H1 (cell line): ENCODE measurements around the gene YWHAE. TPM values are rescaled to one million over a fixed set of nuclear protein-coding genes. Genes with fewer than 3 reads are reported as not detected.

Experiments
- EP300 ChIP-seq, 2 experiments: IDR thresholded peaks; 1 replicate in 1 of 2; 2 replicates in 1 of 2; pipeline ENCODE4 v1.6.1; 2011 to 2012; ENCODE audit warnings: low read depth in 2 of 2, low read length in 2 of 2, mild to moderate bottlenecking in 2 of 2, borderline replicate concordance in 1 of 2, inconsistent platforms in 1 of 2, moderate library complexity in 1 of 2
- FOSL1 ChIP-seq: IDR thresholded peaks from 2 replicates; pipeline ENCODE4 v1.6.1; 2011; ENCODE audit warnings: mild to moderate bottlenecking, low read depth, low read length, moderate library complexity; ENCODE audit not compliant: insufficient read depth
- HDAC6 ChIP-seq: IDR thresholded peaks from one replicate; pipeline ENCODE4 v1.7.1; 2012; ENCODE audit warnings: low read depth, mild to moderate bottlenecking, inconsistent platforms, low read length, moderate library complexity
- KDM5A ChIP-seq: fragments of 200-600 bp; IDR thresholded peaks from 2 replicates; pipeline ENCODE4 v1.7.1; 2012; ENCODE audit warnings: mild to moderate bottlenecking, low read length, inconsistent platforms, mixed read lengths
- MAFK ChIP-seq: IDR thresholded peaks from 2 replicates; pipeline ENCODE4 v1.6.1; 2012; ENCODE audit warnings: low read depth, mild to moderate bottlenecking, improper control_type of control experiment, low read length
- RXRA ChIP-seq: IDR thresholded peaks from 2 replicates; pipeline ENCODE4 v1.6.1; 2011; ENCODE audit warnings: low read depth, mild to moderate bottlenecking, low read length, moderate library complexity; ENCODE audit not compliant: insufficient read depth
- SUZ12 ChIP-seq: fragments of 200-600 bp; sonication (generic); IDR thresholded peaks from 2 replicates; pipeline ENCODE4 v1.6.1; 2012; ENCODE audit warnings: mild to moderate bottlenecking, inconsistent platforms, low read length, moderate library complexity, mixed read lengths
- TAF7 ChIP-seq: optimal IDR thresholded peaks from 2 replicates; pipeline ENCODE3; 2011; ENCODE audit warnings: low read depth, mild to moderate bottlenecking, inconsistent platforms, low read length, moderate library complexity, borderline replicate concordance
- polyA plus RNA-seq, 7 experiments: library from polyadenylated mRNA; depleted of rRNA in 3 of 7; stranded (reverse) in 5 of 7; unstranded in 2 of 7; fragments of >200 nt in 5 of 7; fragments of 200-250 nt in 2 of 7; gene quantifications; 1 replicate in 5 of 7; 2 replicates in 1 of 7; 4 replicates in 1 of 7; pipeline versions ENCODE4 v1.2.1 to v1.2.3, GENCODE V29; 2011 to 2013; ENCODE audit warnings: missing spikeins in 2 of 7, mixed read lengths in 2 of 7
- total RNA-seq: library from RNA; stranded (reverse); fragmentation: NEBNext Ultra II Directional; extraction: Animal tissue kit (Norgen Biotek cat#: 25700); gene quantifications from 2 replicates; pipeline ENCODE4 v1.2.1, GENCODE V29; 2021

Gene YWHAE
- total and polyA plus RNA-seq, 2 of the 8 experiments (the other 6 are each of a cell fraction or from before 2014, with no cell fraction given): 559 to 1,186 TPM

DNA sequence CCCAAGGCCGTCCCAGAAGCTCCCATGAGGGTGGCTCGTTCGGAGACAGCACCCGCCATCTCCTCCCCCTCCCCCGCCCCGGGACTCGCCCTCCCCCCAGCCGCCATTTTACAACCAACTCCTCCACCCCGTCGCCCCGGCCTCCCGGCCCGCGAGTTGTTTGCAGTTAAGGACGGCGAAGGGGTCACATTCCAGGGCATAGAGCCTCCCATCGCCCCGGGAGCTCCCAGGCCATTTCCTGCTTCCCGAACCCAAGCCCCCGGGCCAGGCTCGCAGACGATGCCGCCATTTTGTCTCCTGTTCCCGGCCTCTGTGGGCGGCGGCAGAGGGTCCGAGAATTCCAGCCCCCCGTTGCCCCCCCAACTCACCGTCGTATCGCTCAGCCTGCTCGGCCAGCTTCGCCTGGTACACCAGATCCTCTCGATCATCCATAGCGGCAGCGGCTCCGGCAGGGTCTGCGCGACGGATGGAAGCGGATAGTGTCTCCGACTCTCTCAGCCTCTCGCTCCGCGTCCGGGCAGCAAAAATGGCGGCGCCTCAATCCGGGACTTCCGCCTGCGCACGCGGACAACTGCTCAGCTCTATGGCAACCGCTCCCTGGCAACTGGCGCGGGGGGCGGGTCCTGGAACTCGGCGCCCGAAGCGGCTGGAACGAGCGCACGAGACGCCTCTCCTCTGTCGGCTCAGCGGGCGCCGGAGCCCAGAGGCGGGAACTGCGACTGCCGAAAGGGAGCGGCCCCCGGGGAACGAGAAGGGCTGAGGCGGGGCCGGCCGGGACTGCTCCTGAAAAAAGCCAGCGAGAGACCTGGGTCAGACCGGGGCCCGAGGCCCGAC lies at the start of gene YWHAE (continued):
- TF ChIP-seq EP300 (IDR thresholded peaks at IDR 0.05; ENCODE audit: borderline replicate concordance in 1 of 2, low read depth in 2 of 2, low read length in 2 of 2) (peak in 1 of 2 experiments; percentile 65; a peak in 1 of 3 replicates), FOSL1 (no peak), RXRA (no peak), MAFK (no peak), TAF7 (peak; percentile 98), KDM5A (no peak), SUZ12 (no peak), HDAC6 (no peak)
